IPS DF 19.7 (cell line): ENCODE data around the gene CYB5A.
"Not testable (repeated sequence)": the region's sequence is repeated elsewhere in the genome, so short reads cannot be mapped to it uniquely, and the experiment has no call there.

Source experiments
- DNase-seq: peaks from one replicate; pipeline ENCODE4 v3.0.0-alpha.2; 2013; ENCODE audit warnings: low read depth, low spot score

Gene CYB5A, protein sequence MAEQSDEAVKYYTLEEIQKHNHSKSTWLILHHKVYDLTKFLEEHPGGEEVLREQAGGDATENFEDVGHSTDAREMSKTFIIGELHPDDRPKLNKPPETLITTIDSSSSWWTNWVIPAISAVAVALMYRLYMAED

DNA sequence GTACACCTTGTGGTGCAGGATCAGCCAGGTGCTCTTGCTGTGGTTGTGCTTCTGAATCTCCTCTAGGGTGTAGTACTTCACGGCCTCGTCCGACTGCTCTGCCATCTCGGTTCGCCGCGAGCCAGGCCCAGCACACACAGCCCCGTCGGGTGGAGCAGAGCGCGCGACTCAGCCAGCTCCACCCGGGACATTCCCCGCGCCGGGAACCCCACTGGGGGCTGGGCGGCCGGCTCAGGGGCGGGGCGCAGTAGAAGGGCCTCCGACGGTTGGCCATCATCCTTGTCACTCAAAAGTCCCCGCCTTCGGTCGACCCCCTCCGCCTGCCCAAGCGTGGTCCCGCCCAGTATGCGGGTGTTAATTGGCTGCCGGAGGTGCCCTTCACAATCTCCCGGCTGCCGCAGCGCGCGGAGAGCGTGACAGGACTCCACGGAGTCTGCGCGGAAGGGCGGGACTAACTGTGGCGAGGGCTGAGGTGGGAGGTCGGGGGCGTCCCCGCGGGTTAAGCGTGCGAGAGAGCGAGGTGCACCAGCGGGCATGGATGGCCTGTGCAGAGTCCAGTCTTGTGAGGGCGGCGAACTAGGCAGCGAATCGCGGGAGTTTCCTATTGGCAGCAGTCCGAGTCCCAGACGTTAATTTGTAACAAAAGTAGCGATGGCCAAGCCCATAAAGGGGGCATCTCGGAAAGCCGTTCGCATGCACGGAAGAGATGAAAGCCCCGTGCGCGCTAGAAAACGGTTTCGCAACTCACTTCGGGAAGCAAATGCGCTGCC lies at the start of gene CYB5A:
Gene CYB5A, minus strand, starts transcription at position 193 of the 770 bp plus-strand sequence. Its CDS starts 88 bp downstream, at position 105.
- no peak for DNase-seq

GRCh38 chr18:74337912-74338309 lies 46.1 kb upstream of the CYB5A start:
- no peak for DNase-seq

DNA sequence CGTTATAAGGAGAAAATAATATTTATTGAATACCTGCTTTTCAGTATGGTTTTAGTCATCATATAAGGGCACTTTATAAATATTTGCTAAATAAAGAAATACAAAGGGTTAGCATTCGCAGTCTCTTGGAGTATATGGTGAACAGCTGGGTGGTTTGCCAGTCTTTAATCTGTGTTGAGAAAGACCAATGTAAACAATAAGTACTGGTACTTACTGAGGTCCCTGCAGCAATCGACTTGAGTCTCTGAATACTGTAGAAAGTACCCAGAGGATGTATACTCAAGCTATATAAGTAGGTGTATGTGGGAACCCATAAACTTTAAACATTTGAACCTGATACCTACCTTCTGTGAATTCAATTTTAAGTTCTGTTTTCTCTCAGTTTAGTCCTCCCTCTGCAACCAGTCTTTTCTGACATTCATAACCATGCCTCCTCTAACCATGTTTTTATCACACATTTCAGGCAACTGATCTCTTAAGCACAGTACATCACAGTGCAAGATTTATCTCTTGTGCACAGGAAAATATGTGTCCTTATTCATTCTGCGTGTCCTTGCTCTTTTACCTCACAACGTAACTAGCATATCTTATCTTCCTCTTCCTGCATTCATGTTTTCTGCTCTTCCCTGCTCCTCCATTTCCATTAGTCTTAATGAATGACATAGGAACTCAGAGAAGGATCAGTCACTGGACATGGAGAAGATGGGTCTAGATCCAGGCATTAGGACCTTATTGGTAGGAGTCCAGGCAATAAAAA lies 45.6 kb upstream of the CYB5A start:
- no peak for DNase-seq

- DNase-seq = no peak
Measured at GRCh38 chr18:74336656-74337055, 44.9 kb upstream of the CYB5A start.

DNA sequence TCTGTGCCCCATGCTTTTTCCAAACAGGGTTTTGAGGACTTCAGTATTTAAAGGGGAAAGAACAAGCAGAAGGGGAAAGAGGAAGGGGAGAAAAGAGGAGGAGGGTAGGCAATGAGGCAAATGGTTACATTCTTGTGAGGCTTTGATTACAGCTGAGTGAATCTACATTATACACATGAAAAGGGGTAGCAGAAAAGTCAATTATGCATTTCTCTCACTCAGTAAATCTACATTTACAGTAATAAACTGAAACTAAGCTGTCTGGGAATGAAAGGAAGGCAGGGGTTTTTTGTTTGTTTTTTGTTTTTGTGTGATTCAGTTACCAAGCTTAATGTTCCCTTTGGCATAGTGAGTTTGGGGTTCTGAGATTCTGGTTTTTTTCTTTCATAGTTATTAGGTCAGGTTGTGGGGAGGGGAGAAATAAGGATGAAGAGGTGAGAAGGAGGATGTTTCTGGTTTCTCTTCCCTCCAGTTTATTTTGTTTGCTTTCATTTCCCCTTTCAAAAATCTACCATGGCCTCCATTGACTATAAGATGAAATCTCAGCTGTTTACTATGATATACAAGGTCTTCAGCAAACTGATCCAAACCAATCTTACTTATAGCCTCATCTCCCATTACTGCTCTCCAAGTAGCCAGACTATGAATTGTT lies 42.6 kb upstream of the CYB5A start:
- no peak for DNase-seq

GRCh38 chr18:74333091-74333490 lies 41.3 kb upstream of the CYB5A start:
- DNase-seq = no peak

DNA sequence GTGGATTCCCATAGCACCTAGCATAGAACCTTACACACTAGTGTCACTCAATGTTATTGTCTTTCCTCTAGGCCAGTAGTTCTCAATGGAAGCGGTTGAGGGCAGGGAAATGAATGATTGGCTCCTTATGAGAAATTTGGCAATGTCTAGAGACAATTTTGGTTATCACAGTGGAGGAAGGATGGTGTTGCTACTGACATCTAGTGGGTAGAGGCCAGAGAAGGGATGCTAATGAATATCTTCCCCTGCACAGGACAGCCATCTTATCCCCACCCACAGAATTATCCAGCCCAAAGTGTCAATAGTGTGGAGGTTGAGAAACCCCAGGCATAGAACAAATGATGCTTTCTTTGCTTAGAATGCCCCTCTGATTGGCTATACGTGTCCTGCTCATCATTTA lies 39.6 kb upstream of the CYB5A start:
- DNase-seq = no peak

GRCh38 chr18:74329688-74330205 lies 38.0 kb upstream of the CYB5A start:
- DNase-seq = no peak

GRCh38 chr18:74328206-74328605 lies 36.4 kb upstream of the CYB5A start:
- DNase-seq = no peak

- DNase-seq = not testable (repeated sequence)
Measured at GRCh38 chr18:74326791-74327190, 35.0 kb upstream of the CYB5A start.

- no peak for DNase-seq
Measured at GRCh38 chr18:74326231-74326630, 34.5 kb upstream of the CYB5A start.

DNA sequence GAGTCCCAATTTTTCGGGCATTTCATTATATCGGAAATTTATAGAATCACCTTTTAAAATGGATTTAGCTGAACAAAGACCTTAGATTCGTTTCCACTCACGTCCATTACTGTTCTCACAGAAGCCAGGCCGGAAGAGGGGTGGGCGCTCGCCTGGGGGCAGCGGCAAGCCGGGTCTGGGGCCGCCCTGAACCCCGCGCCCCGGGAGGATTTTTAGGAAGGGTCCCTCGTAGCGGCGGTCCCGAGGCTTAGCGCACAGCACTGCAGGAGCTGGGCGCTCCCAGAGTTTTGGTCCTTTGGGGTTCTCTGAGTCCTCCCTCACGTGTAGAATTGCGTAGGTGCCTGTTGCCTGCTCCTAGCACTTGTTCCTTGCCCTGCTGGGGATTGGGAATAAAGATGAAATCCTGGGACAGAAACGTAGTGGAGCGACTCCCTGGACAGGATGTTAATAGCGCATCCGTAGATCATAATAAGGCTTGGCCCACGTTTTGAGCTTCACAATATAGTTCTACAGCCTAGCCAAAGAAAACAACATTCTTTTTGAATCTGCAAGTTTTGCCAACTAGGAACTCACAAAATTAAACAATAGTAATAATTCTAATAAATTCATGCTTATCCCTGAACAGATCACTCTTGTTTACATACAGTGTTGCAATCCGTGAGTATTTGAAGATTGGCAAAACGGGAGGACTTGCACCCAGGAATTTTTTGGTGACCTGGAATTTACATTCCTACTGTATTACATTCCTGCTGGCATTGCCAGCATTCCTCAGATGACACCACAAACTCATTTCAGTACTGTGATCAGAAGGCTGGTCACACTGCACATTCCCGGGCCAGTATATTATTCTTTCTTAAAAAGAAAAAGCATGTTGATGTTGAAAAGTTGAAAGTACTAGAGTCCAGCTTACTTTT lies 24.8 kb upstream of the CYB5A start:
- peak; percentile 40 for DNase-seq

GRCh38 chr18:74315464-74316256 lies 23.9 kb upstream of the CYB5A start, which contains the start of gene C18orf63:
Gene C18orf63, plus strand, starts transcription at chr18:74315839. Its CDS starts 2,027 bp downstream, at chr18:74317866.
- no peak for DNase-seq

- DNase-seq = no peak
Measured at GRCh38 chr18:74314759-74315463, 23.1 kb upstream of the CYB5A start.

- DNase-seq = no peak
Measured at GRCh38 chr18:74311000-74311399, 19.2 kb upstream of the CYB5A start.

DNA sequence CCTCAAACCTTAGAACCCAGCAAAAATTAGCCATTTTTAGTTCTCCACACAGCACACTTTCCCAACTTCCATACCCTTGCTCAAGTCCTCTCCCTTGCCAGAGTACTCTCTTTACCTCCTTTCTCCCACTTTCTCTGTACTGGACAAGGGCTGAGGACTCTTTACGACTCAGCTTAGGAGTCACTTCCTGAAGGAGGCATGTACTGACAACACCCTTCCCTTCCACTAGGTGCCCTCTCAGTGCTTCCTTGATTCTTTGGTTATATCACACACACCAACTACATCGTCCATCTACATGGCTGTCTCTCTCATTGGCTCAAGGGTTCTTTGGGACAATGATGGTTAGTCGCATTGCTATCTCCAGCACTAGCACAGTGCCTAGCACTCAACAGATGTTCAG lies 18.6 kb upstream of the CYB5A start:
- DNase-seq = no peak

- DNase-seq = no peak
Measured at GRCh38 chr18:74303936-74304335, 12.2 kb upstream of the CYB5A start.

DNA sequence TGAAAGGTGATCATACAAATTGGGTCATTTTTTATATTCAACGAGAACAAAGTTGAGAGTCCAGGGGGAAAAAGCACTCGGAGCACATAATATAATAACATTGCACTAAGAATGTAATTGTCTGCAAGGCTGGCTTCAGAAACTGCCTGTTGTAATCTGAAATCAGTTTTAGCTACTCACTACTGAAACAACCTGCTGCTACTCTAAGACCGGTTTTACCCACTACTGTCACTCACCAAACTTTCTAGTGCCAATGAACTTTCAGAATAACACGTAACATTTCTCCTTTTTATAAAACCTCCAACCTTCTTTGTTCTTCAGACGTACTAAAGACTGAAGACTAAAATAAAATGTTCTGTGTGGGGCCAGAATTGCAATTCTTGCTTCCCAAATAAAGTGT lies 11.5 kb upstream of the CYB5A start:
- no peak for DNase-seq

DNA sequence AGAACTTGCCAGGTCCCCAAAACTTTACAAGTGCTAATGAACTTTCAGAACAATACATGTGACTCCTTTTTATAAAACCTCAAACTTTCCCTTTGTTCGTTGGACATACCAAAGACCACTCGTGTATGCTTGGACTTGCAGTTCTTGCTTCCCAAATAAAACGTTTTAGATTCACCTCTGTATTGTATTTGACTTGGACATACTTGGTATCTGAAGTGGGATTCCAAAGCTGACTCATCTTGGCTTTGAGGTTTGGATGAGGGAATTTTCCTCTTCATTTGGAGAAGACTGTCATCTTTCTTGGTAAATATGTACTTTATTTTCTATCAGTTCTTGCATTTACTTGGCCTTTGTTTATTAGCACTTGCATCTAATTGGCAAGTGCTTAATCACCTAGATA lies 8.0 kb upstream of the CYB5A start:
- DNase-seq = no peak
